Measurements from ENCODE around the gene TEX10.

- TF ChIP-seq CTCF (IDR thresholded peaks at IDR 0.05) = no peak
- TF ChIP-seq POLR2A (IDR thresholded peaks at IDR 0.05) = no peak
These were observed 48.3 kb upstream of the TEX10 start for GRCh38 chr9:100401042-100401441.
